Measurements from ENCODE around the gene OGFOD3.

Gene OGFOD3

DNA sequence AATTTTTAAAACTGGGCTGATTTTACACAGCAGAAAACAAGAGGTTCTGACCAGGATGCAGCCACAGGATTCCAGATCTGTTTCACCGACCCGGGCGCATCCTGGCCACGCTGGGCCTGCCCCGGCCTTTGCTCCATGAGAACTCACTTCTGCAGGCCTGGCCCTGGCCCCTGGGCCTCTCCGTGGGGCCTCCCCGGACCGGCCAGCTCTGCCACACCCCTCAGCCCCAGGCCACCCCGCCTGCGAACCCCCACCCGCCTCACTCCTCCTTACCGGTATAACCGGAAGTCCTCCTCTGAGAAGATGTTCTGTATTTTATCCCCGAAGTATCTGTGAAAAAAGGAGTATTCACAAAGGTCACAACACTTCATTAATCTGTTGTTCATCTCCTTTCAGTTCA lies 13.3 kb downstream of the OGFOD3 start:
- no peak for DNase-seq (ENCODE audit: low spot score)

DNA sequence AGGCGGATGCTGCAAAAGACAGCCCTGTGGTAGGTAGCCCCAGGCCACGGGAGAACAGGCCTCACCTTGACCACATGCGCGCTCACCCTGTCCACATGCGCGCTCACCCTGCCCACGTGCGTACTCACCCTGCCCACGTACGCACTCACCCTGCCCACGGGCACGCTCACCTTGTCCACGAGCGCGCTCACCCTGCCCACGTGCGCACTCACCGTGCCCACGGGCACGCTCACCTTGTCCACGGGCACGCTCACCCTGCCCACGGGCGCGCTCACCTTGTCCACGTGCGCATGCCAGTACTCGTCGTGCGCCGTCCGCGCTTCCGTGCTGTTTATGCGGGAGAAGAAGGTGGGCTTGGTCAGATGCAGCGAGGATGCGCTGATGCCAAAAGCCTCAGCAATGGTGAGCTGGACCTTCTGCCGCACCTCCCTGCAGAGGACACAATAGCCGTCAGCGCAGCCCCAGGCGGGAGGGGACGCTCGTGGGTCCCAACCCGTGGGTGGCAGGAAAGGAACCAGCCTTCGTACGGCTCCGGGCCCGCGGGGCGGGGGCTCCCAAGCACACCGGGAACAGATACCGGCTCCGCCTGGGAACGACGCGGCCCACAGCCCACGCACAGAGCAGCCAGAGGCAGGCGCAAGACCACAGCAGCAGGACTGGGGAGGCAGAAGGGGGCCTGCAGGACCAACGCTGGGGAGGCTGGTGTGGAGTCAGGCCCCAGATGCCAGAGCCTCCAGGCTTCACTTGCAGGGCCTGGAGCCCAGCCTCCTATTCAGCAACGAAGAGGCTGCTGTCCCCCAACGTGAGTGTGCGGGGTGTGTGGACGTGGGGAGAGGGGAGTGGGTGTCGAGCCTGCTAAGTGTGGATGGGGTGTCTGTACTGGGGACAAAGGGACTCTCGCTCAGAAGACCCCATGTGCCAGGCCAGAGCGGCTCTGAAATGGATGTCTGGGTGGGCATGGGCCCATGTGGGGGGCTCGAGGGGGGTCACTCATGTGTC lies 14.4 kb downstream of the OGFOD3 start:
- no peak for DNase-seq (ENCODE audit: low spot score)

DNA sequence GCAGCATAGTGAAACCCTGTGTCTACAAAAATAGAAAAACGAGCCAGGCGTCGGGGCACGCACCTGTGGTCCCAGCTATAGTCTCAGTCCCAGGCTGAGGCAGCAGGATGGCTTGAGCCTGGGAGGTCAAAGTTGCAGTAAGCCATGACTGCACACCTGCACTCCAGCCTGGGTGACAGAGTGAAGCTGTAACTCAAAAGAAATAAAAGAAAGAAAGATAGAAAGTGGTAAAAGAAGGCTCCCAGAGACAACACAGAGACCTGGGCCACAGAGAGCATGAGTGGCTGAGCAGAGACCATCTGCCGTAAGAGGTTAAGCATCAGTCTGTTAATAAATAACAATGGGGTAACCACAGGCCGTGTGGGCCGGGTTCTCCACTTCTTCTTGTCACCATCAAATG lies 15.5 kb downstream of the OGFOD3 start:
- peak; percentile 65 for DNase-seq (ENCODE audit: low spot score)

DNA sequence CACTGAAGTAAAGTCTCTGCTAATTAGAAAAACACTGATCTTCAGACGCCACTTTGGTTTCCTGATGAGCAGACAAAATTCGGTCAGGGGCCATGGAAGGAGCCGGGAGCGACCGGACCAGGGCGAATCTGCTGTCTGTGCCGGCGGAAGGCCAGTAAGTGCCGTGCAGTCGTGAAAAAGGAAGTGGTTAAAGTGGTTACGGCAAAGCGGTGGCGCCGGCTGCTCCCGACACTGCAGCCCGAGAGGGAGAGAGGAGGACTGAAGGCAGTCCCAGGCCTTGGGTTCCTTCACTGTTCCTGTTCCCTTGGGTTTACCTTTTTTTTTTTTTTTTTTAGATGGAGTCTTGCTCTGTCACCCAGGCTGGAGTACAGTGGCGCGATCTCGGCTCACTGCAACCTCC lies 17.6 kb downstream of the OGFOD3 start:
- DNase-seq (ENCODE audit: low spot score): no peak

DNA sequence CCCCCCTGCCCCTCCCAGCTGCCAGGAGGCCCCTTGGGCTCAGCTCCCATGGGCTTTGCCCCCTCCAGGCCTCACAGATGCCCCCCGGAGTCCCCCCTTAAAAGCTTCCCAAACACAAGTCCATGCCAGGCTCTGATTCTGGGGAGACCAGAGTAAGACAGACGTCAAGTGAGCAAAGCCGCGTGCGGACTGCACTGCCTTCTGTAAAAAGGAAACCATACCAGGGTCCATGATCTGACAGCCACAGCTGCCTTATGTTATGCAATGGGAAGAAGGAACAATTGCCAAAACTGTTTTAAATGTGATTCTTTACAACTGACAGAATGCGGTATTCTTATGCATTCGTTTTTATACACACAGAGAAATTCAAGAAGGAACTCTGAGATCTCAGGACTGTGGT lies 18.2 kb downstream of the OGFOD3 start:
- DNase-seq (ENCODE audit: low spot score): no peak

DNA sequence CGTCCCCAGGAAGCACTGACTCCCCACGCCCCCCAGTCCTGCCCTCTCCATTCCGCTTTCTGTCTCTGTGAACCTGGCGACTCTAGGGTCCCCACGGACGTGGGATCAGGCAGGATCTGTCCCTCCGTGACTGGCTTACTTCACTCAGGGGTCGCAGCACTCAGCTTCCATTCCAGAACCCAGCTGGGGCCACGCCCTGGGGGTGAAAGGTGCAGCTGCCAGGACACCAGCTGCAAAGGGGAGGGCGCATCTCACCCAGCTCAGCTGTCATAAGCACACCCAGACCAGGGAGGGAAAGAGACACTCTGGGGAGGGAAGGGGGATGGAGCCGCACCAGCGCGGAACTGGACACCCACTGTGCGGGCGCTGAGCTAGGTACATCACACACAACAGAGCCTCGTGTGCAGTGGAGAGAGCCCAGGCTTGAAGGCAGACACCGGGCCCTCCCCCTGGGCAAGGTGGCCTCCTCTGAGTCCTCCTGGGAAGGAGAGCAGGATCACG lies 18.7 kb downstream of the OGFOD3 start:
- no peak for DNase-seq (ENCODE audit: low spot score)

DNA sequence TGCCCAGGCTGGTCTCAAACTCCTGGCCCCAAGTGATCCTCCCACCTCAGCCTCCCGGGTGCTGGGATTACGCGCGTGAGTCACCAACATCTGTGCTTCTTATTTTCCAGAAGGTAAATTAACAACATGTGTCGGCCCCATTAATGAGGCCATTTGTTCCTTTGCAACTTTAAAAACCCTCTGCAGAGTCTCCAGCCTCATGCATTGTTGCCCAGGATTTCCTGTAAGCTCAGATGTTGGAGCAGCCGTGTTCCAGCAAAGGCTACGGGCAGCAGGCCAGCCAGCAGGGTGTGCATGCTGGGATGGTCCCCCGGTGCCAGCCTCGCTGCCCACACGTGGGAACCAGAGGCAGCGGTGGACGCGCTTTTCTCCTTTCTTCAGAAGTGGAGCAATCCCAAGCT lies 19.3 kb downstream of the OGFOD3 start:
- no peak for DNase-seq (ENCODE audit: low spot score)

DNA sequence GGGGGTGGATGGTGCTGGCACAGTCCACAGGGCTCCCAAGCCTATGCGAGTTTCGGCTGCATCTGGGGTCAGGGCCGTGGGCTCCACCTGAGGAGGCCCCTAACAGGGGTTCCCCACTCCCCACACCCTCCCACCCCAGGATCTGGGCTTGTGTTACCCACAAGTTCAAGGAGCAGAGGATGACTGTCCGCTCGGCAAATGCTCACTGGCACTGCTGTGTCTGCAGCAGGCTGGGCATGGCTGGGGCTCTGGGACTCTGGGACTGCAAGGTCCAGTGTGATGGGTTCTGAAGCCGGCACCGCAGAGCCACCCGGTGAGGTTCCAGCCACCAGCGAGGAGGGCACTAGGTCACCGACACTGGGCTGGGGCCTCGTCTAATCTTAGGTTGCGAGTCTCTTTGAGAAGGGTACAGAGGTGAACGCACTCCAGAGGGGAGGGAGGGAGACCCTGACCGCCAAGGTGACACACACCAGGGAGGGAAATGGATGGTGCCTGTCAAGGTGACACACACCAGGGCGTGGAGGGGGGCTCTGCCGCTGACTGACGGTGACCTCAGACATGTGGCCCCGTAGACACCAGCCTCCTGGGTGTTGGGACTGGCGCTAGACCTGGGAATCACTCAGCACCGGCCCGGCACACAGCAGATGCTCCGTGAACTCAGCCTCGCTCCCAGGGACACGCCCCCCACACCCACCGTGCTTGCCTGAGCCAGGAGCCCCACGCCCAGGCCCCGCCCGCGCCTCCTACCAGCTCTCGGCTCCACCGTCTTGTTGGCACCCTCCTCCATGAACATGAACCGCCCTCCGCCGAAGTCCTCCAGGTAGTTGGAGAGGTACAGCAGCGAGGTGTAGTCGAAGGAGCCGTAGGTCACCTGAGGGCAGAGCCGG lies 20.7 kb downstream of the OGFOD3 start:
- DNase-seq (ENCODE audit: low spot score): no peak

DNA sequence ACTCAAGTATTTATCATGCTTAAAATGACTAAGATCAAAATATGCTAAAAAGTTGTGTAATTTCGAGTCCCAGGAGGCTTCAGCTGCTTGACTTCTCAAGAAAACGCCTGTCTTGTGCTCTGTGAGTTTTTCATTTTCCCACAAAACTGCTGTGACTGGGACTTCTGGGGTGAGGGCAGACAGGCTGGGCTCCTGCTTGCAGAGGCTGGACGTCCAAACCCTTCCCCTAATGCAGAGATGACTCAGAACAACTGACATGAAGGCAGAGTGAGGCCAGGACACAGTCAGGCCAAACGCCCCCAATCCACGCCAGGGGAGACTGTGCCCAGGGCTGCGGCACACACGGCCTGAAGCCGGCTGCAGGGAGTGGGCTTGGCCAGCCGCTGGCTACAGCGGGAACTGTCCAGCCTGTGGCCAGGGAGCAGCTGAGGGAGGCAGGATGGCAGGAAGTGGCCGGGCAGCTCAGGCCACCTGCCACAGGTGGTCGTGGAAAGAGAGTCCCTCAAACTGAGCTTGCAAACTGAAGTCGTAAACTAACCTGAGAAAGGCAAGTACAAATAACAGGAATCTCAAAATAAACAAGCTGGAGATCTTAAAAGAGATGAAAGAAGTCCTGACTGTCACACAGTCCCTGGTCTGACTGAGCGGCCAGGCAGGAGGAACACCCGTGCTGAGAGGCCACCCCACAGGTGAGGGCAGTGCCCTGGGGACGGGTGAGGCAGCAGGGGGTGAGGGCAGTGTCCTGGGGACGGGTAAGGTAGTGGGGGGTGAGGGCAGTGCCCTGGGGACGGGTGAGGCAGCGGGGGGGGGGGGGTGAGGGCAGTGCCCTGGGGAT lies 21.6 kb downstream of the OGFOD3 start:
- no peak for DNase-seq (ENCODE audit: low spot score)

DNA sequence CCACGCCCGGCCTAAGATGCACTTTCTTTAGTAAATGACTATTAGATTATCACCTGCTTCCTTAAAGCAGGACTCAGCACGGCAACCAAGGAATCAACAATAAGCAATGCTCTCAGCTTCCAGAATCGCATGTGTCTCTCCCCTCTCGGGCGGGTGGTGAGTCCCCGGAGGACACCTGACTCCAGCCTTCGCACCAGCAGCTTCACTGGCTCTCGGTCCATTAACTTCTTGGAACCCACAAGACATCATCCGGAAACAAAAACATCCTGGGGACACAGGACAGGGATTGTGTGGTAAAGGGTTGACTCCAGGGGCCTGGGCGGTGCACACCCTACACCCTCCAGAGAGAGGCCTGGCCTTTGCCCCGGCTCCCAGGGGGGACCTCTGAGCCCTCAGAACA lies 24.1 kb downstream of the OGFOD3 start:
- peak; percentile 39 for DNase-seq (ENCODE audit: low spot score)

DNA sequence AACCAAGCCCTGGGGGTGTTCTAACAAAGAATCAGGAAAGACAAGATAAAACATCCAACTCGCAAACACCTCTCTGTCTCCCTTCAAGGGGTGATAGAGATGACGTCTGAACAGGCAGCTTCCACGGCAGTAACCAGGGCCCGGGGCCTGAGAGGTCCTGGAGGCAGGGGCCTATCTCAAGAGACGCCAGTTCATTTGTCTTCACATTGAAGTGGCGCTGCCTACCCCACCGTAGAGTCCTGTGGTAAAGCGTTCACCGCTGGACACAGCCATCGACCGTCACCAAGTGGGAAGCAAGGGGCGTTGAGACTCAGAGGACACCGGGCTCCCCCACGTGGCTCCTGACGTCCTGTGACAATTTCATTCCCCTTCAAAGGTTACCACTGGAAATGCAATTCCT lies 25.4 kb downstream of the OGFOD3 start:
- DNase-seq (ENCODE audit: low spot score): no peak

DNA sequence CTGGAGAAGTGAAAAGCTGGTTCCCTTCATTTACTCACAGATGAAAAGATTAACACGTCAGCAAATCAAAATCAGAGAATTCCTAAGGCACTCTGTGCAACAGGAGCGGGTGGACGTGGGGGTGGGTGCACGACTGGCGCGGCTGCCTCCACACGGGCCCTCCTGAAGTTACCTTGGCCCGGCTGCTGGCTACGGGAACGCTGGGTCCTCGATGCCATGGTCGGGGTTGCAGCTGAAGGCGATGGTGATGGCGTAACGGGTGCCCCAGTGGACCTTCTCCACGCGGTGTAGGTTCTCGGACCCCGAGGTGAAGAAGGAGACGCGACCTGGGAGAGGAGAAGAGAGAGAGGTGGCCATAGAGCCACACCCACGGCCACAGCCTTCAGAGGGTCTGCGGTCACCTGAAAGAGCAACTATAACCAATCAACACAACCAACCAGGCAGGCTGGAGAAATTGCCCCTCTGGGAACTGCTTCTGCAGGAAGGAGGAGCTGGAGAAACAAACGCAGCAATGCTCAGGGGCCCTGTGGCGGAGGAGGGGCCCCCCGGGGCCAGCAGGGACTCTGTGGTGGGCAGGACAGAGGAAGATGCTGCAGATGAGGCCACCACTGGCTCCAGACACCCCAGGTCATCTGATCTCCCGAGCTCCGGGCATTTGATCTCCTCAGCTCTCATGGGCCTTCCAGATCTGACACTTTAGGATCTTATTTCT lies 26.0 kb downstream of the OGFOD3 start:
- DNase-seq (ENCODE audit: low spot score): no peak

DNA sequence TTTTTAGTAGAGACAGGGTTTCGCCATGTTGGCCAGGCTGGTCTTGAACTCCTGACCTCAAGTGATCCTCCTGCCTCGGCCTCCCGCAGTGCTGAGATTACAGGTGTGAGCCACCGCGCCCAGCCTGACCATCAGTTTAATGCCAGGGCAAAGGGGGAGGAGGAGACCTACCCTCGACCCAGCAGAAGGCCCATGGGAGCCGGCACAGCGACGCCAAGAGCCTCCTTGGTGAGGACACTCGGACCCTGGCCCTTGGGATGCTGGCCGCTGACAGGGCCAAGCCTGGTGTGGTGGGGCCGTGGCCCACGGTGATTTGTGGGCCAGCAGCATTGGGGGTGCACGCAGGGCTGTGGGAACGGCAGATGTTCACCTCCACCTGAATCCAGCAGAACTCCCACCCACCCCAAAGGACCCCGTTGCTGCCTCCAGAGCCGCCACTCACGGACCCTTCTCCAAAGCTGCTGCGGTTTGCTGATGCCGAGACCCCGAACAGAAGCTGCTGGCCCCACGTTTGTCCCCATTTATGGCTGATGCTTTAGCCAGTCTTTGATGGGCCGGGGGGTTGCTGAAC lies 26.8 kb downstream of the OGFOD3 start:
- DNase-seq (ENCODE audit: low spot score): no peak

DNA sequence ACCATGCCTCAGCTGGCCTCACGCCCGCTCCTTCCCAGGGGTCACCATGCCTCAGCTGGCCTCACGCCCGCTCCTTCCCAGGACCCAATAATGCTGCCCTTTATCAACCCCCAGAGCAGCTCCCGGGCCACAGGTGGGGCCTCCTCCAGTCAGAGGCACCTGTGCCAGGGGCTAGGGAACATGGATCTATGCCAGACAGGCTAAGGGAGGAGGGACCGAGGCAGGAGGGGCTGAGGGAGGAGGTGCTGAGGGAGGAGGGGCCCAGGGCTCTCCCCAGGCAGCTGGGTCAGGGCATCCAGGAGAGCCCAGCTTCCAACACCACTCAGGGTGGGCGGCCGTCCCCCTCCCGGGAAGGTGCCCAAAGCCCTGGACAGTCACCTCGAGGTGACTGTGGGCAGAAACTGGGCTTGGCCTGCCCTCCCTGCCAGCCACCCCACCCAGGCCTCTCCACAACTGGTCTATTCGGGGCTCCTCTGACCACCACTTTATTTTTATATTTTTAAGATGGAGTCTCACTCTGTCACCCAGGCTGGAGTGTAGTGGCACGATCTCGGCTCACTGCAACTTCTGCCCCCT lies 27.4 kb downstream of the OGFOD3 start:
- no peak for DNase-seq (ENCODE audit: low spot score)

DNA sequence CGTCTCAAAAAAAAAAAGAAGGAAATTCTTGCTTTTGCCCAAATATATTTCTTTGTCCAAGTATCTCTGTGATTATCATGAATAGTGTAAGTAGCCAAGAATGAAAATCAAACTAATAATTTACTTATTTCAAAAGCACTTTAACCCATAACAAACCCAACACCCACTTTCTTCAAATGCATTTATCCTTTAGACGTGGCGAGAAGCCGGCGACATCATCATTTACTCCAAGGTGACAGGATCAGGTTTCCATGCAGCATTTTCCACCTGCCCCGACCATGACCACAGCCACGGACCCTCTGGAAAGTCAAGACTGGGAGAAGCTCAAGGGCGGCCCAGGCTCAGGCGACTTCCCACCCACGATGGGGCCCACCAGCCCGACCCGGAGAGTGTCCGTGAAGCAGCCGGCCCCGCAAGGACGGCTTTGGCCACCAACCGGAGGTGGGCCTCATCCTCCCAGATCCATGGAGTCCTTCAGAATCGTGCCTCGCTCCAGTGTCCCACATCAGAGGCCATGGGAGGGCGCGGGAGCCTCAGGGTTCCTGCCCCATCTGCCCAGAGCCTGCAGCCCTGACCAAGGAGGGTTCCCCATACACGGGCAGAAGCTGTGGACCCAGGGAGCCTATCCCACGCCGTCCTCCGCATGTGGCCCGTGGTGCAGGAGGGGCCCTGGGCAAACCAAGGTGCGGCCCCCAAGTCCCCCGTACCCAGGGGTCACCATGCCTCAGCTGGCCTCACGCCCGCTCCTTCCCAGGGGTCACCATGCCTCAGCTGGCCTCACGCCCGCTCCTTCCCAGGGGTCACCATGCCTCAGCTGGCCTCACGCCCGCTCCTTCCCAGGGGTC lies 28.1 kb downstream of the OGFOD3 start:
- DNase-seq (ENCODE audit: low spot score): no peak

DNA sequence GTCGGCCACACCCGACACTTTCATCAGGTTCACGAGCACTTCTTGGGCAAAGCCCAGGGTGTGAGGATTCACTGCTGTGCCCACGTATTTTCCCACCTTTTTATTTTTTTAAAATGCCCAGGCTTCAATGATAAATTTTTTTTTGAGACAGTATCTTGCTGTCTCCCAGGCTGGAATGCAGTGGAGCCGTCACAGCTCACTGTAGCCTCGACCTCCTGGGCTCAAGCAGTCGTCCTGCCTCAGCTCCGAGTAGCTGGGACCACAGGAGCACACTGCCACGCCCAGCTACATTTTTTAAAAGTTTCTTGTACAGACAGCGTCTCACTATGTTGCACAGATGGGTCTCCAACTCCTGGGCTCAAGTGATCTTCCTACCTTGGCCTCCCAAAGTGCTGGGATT lies 29.0 kb downstream of the OGFOD3 start:
- DNase-seq (ENCODE audit: low spot score): no peak

DNA sequence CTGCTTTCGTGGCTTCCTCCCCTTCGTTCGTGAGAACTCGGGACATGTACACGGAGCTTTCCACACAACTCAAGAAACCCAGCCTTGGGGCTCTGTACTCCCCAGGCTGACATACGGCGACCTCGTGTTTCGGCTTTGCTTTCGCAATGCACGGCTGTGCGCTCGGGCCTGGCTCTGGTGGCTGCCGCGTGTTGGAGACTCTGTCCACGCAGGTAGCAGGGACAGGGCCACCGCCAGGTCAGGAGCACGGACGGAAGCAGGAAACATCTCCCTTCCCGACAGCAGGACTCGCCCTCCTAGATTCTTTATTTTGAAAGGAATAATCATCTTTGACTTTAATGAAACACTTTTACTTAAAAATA lies 29.5 kb downstream of the OGFOD3 start:
- DNase-seq (ENCODE audit: low spot score): no peak

DNA sequence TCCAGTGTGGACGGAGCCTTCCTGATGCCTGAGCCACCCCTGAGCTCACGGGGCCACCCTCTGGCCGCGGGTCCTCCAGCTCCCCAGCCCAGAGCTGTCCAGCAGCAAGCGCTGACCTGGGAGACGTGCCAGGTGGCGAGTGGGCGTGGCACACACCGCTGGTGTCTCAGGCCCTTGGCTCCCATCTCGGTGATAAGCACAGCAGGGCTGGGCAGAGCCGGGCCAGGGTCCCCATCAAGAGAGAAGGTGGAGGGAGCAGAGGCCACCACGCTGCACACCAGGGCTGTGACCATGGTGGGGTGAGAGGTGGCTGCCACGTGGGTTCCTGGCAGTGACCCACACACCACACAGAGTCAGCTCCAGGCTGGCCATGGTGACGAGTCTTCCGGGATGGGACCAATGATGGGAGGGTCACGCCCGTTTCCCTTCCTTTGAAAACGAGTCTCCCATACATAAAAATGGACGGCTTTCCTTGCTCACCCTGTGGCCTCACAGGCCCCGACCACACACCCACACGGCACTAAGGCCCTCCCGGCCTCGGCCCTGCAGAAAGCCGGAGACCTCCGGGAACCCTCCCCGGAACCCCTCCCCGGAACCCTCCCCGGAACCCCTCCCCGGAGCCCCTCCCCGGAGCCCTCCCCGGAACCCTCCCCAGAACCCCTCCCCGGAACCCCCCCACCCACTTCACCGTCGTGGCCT lies 30.0 kb downstream of the OGFOD3 start:
- no peak for DNase-seq (ENCODE audit: low spot score)

DNA sequence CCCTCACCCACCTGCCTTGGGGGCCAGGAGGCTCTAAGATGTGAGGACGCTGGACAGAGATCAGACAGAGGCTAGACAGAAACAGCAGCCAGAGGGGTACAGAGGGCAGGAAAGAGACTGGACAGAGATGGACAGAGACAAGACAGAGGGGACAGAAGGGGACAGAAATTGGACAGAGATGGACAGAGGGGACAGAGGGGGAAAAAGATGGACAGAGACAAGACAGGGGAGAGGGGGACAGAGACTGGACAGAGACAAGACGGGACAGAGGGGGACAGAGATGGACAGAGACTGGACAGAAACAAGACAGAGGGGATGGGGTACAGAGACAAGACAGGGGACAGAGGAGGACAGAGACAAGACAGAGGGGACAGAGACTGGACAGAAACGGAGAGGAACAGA lies 30.7 kb downstream of the OGFOD3 start:
- DNase-seq (ENCODE audit: low spot score): no peak

Data from kidney tubule cell (primary cell).